COLO829 (cell line): ENCODE data around the gene GAGE12J.
A peak's percentile ranks its signal among the peaks of the same experiment; 100 is the strongest.
"Not testable (repeated sequence)": the region's sequence is repeated elsewhere in the genome, so short reads cannot be mapped to it uniquely, and the experiment has no call there.

Experiments used
- DNase-seq: peaks from one replicate; pipeline ENCODE4 v3.0.0; 2012; ENCODE audit warnings: low spot score

Gene GAGE12J, protein sequence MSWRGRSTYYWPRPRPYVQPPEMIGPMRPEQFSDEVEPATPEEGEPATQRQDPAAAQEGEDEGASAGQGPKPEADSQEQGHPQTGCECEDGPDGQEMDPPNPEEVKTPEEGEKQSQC

DNA sequence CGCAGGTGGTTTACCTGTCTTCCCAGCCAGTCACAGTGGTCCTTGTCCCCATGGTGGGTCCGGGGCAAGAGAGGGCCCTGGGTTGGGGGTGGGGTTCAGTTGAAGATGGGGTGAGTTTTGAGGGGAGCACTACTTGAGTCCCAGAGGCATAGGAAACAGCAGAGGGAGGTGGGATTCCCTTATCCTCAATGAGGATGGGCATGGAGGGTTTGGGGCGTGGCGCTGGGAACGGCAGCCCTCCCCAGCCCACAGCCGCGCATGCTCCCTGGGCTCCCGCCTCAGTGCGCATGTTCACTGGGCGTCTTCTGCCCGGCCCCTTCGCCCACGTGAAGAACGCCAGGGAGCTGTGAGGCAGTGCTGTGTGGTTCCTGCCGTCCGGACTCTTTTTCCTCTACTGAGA lies at the start of gene GAGE12J:
Gene GAGE12J (plus strand): TSS at position 301 of the 400 bp plus-strand sequence. CDS start 1,157 bp downstream, outside the sequence.
- not testable (repeated sequence) for DNase-seq

DNA sequence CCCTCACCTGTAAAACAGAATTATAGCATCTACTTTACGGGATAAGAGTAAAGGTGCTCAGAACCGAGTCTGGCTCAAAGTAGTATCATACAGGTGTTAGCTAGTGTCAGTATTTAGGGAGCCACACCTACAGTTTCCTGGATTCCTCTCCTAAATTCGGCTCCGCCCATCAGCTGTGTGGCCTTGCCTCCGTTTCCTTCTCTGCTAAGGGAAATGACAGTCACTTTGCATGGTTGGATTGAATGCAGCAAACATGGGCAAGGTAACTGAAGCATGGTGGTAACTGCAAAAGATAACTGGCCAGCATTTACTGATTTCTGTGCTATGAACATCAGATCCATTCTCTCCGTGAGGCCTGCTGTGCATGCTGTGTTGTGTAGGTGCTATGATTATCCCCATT lies 49.4 kb upstream of the GAGE12J start:
- DNase-seq = no peak

DNA sequence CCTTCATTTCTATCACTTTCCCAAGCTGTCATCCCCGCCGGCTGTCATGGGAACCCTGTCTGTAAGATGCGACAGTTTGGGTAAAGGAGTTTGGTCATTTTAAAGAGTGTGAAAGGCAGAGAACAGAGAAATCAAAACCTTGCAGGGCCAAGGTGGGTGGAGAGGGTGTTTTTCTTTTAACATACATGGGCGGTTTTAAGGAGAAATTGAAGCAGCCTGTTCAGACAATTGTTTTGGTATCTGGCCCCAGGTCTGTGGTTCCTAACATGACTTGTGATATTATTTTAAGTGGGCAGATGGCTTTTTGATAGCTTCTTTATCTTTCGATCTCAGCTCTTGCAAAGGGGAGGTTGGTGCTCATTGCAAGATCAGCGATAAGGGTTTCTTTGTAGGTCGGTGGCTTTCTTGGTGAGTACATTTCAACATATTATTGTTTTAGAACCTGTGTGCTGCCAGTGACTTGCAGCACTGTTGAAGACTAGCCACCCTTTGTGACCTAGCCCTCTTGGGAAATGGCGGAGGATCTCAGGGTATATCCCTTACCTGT lies 48.6 kb upstream of the GAGE12J start:
- no peak for DNase-seq

DNA sequence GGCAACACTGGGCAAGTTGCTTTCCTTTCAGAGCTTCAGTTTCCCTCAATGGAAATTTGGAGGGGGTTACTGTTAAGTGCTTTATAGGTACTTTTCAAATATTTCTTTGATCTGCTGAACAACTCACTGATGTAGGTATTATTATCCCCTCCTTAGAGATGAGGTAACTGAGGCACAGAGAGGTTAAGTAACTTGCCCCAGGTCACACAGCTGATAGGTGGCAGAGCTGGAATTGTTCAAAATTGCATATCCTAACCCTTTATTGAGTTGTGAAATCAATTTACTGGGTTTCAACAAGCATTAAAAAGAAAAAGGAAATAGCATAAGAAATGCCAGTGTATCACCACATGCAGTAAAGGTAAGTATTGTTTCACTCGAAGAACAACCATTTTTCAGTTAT lies 45.6 kb upstream of the GAGE12J start:
- no peak for DNase-seq

DNA sequence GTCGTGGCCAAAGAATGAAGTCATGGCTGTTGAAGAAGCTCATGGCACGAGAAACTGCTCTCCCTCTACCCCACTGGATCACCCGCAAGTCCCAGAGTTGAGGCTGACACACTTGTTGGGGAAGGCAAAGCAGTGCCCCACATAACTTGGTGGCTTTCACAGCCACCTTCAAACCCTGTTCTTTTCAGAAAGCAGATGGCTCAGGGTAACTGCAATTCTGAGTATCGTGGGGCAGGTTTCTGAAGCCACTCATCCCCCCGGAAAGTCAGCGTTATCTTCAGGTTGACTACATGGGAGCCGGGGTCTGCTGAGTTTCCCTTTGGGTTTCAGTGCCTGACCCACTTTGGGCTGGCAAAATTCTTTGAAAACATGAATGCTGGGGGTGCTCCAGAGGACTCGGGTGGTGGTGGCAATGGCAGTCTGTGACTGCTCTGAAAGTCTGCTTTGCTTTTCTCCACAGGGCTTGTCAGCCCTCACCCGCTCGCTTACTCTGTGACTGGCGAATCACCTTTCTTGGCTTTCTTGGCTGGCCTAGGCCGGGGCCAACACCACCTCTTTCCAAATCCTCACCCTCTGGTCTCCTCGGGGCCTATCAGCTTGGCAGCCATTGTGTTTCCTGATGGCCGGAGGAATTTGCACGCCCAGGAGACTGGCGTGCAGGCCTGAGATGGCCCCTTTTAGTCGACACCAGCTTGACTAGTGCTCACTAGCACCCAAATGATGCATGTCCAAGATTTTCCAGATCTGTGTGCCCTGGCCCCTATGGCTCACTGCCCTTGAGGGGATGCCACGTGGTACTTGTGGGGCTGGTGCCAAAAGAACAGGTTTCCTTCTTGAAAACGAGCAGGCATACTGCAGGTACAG lies 44.9 kb upstream of the GAGE12J start:
- DNase-seq = no peak

DNA sequence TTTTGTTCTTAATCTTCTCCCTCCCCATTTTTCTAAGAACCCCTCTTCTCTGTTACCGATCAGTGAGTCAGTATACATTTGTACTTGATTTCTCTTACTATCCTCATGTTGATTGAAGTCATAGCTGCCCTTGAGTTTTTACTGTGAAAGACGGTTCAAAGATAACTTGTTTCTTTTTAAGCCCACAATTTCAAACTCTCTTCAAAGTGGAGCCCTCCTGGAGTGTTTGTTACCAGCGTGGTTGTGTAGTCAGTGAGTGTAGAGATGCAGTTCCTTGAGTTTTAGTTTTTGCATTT lies 44.4 kb upstream of the GAGE12J start:
- no peak for DNase-seq

DNA sequence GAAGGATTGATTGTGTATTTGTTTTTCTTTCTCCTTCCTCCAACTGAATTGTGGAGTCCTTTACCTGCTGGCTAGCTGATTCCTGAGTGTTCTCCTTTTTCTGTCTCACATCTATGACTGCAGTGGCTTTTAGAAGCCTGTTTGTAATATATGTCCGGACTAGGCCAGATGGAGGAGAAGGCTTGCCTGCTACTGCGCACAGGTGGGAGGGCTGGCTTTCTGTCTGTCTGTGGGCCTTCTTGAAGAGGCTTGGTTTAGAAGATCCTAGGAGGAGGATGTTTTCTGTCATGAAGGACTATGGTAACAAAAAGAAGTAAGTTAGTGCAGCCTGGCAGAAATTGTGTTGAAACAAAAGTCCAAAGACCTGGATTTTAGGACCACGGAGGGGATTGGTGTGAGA lies 43.8 kb upstream of the GAGE12J start:
- DNase-seq = no peak

DNA sequence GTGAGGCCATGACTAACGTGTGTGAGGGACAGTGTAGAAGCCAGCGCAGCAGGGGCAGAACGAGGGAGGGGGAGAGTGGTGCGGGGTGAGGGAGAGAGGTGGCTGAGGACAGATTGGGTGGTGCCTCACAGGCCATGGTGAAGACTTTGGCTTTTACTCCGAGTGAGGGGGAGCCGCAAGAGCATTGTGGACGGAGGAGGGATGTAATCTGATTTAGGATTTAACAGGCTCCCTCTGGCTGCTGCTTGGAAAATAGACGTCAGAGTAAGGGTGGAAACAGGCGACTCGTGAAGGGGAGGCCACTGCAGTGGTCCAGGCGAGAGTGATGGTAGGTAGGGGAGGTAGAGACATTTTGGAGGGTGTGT lies 39.2 kb upstream of the GAGE12J start:
- no peak for DNase-seq

DNA sequence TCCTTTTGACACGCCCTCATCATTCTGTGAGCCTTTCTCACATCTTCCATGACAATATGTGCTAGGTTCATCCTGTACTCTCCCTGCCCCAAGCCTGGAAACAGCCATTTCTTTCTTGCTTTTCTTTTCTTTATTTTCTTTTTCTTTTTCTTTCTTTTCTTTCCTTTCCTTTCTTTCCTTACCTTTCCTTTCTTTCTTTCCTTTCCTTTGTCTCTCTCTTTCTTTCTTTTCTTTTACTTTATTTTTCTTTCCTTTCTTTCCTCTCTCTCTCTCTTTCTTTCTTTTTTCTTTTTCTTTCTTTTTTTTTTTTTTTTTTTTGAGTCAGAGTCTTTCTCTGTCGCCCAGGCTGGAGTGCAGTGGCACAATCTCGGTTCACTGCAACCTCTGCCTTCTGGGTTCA lies 37.6 kb upstream of the GAGE12J start:
- no peak for DNase-seq

DNA sequence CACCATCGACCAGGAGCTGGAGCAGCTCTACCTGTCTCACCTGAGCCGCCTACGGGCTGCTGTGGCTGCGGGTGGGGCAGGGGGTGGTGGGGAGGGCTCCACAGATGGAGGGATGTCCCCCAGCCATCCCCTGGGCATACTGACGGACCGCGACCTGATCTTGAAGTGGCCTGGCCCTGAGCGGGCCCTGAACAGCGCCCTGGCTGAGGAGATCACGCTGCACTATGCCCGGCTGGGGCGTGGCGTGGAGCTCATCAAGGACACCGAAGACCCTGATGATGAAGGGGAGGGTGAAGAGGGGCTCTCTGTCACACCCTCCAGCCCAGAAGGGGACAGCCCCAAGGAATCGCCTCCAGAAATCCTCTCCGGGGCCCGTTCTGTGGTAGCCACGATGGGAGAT lies 35.7 kb upstream of the GAGE12J start:
- DNase-seq = no peak

DNA sequence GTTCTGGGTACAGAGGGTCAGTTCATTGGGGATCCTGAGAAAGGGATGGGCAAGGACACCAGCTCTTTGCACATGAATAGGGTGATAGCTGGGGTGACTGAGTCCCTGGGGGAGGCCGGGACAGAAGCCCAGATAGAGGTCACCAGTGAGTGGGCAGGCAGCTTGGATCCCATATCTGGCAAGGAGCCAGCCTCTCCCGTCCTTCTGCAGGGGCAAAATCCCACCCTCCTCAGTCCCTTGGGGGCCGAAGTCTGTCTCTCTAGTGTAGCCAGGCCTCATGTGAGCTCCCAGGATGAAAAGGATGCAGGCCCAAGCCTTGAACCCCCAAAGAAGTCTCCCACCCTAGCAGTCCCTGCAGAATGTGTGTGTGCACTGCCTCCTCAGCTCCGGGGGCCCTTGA lies 35.3 kb upstream of the GAGE12J start:
- DNase-seq = no peak

DNA sequence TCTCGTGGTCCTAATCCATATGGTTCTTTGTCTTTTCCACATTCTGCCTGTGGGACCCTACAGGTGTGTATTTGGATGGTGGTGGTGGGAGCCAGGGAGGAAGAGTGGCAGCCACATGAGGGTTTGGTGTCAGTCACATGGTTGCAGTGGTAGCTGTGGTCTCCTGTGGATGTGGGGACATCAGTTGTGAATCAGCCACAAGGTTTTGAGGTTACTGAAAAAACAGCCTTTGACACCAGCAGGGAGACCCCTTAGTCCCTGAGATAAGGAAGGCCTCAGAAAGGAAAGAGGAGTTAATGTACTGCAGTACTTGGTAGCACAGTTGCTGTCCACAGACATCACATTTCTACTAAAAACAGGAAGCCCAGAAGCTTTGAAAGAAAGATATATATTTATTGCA lies 34.2 kb upstream of the GAGE12J start:
- no peak for DNase-seq

DNA sequence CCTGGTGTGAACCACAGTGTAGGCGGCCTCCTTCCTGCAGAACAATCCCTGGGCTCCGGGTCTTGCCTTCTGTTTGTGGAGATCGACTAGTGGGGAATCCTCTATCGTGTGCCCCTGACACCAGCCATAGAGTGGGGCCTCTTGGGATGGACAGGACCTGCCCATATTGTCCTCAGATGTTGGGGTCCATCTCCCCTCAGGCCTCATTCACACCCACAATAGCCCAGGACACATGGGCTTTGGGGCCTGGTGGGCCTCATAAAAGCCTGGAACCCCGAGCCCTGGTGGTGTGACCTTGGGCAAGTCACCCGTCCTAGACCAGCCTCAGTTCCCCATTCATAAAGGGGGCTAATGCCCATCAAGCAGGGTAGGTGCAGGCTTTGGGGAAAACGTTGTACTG lies 31.6 kb upstream of the GAGE12J start:
- DNase-seq = no peak

DNA sequence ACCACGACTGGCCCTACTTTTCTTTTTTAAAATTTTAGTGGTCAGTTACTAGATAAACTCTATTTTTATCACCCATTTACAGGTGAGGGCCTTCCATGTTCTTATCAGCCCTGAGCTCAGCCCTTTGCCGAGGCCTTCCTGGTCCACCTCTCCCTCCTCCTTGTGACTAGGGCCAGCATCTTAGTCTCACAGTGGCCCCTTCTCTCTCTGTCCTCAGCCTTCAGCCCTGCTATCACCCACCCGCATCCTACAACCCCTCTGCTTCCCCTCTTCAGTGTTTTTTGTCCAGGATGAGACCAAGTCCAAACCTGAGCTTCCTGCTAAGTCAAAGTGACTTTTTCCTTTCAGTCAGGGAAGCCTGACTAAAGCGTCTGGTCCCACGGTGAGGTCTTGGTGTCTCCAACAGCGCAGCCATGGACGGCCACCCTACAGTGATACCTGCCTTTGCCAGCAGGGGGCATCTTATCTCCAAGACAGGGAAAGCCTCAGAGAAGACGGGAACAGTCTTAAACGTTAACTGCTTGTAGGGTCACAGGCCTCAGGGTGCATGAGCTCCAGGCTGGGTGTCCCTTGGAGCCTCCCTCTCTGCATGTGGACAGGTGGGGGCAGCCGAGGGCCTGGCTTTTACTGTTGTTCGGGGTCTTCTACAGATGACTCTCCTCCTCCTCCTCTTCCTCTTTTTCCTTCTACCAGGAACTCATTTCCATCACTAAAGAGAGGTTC lies 30.1 kb upstream of the GAGE12J start:
- peak; percentile 28 for DNase-seq

DNA sequence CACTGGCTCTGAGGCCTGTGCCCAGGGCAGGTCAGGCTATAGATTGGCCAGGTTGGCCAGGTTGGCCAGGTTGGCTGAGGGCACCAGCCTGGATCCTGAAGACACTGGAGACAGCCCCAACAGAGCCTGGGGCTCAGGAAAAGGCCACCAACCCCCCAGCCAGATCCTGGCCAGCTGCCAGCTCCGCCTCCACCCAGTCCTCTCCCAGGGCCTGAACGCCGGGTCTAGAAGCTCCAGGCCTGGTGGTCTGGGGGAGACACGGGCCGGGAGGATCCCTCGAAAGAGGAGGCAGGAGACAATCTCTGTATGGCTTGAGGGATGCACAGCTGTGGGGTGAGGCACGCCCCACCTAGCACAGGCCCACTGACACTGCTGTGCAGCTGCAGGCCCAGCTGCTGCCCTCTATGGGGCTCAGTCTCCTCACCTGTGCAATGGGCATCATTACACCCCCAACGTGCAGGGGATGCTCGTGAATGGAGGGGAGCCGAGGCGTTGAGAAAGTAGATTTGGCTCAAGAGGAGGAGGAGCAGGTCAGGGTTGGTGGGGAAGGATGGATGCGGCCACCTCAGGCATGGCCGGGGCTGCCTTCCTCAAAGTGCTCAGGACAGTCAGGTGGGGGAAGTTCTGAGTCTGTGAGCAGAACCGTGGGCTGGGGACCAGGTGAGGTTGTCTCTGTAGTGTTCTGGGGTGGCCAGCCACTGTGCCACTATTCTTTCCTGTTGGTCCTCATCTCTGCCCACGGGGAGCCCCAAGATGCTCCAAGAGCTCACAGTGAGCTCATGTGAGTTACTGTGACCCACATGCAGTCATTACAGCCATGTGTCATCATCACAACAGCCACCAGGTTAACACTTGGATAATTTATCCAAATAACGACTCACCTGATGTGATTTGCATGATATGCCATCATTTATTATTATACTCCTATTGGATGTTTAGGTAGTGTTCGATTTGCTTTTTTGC lies 29.2 kb upstream of the GAGE12J start:
- DNase-seq = no peak

DNA sequence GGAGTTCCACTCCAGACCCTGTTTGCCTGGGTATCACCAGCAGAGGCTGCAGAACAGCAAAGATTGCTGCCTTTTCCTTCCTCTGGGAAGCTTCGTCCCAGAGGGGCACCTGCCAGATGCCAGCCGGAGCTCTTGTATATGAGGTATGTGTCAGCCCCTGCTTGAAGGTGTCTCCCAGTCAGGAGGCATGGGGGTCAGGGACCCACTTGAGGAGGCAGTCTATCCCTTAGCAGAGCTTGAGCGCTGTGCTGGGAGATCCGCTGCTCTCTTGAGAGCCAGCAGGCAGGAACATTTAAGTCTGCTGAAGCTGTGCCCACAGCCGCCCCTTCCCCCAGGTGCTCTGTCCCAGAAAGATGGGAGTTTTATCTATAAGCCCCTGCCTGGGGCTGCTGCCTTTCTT lies 22.5 kb upstream of the GAGE12J start:
- DNase-seq = not testable (repeated sequence)

DNA sequence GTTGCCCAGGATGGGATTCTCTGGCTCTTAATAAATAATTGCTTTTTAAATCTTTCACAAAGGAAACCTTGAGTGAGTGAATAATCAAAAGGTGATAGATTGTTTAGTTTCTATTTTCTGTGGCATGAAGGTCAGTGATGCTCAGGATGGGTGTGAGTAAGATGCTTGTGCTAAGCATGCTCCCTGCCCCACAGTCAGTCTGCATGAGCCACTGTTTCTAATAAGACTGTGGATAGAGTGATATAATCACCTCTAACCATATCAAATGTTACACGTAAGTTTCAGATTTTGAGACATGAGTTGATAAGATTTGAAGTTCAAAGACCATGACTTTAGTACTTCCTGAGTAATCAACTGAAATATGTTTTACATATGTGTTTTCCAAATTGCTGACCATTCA lies 21.1 kb upstream of the GAGE12J start:
- no peak for DNase-seq

DNA sequence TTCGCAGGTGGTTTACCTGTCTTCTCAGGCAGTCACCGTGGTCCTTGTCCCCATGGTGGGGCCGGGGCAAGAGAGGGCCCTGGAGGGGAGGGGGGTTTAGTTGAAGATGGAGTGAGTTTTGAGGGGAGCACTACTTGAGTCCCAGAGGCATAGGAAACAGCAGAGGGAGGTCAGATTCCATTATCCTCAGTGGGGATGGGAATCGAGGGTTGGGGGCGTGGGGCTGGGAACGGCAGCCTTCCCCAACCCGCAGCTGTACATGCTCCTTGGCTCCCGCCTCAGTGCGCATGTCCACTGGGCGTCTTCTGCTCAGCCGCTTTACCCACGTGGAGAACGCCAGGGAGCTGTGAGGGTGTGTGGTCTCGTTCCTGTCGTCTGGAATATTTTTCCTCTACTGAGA lies 18.5 kb upstream of the GAGE12J start, which contains the start of gene GAGE10:
Gene GAGE10 (plus strand): TSS at position 301 of the 400 bp plus-strand sequence. CDS start 1,214 bp downstream, outside the sequence.
- DNase-seq = no peak

DNA sequence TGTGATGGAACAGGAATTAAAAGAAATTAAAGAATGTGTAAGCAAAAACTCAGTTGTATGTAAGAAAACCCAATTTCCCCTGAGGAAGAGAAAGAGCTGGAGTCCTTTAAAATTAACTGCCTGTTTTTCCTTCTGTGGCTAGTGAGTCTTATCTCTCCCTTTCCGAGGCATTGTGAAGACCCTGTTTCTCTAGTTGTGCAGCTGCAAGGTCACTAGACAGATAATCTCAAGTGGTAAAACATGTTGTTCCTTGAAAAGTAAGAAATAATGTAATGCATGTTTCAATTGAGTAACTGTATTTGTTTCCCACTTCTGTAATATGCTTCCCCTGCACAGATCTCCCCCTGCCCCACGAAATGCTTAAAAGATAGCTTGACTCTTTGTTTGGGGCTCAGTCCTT lies 14.1 kb upstream of the GAGE12J start:
- not testable (repeated sequence) for DNase-seq

DNA sequence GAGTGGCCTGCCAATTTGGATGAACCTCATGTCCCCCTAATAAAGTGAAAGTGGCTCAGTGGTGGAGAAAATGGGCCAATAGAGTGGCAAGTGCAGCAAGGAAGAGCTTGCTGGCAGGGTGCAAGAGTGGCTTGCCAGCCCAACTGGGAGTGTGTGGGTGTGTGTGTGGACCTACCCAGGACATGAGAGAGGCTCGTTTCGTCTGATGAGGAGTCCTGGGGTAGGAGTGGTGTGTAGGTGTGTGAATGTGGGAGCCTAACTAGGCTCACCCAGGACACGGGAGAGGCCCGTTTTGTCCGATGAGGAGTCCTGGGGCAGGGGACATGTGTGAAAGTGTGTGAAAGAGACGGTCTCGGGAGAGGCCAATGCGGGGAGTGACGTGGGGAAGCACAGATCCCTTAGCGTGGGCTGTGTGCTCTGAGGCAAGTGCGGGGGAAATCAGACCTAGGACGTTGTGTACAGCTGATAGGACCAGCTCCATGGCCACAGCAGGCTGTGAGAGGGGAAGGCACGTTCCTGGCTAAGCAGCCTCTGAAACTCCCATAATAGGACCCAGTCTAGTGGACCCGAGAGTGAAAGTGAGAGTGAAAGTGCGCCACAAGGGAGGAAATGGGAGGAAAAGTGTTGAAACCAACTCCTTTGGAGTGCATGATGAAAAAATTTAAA lies 13.1 kb upstream of the GAGE12J start:
- peak; percentile 6 for DNase-seq

DNA sequence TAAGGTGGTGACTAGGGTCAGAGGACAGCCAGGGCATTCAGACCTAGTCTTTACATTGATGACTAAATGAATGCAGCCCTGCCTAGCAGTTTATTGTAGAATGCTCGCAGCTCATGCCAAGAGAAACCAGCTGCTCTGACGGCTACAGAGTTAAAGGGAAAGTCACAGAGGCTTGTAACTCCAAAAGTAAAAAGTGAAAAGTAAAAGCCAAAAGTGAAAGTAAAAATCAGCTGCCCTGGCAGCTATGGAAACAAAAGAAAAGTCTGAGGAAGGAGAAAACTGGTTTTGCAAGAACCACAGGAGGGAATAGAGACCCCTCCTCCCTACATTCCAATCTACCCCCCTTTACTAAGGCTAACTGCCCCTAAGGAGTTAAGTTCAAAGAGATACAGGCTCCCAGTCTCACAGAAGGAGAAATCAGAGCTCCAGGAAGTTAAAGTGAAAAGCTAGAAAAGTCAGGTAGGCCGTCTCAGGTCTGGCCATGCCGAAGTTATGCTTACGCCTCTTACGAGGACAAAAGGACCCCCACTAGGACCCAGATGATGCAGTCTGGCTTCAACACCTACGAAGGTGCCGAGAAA lies 12.3 kb upstream of the GAGE12J start:
- no peak for DNase-seq
